ENCODE measurements around the gene STK26.

- no peak for TF ChIP-seq CTCF (conservative IDR thresholded peaks at IDR 0.05; ENCODE audit: low read depth in 2 of 2)
- no peak for TF ChIP-seq POLR2AphosphoS5 (IDR thresholded peaks at IDR 0.05; ENCODE audit: low read depth)
Observed at GRCh38 chrX:132034648-132035047, 11.5 kb downstream of the STK26 start.

Data from GM23338 (cell line).